ENCODE data around the gene ADCY3.

ADCY3 gene

GRCh38 chr2:24816404-24816803 lies 103.6 kb downstream of the ADCY3 start (continued):
- TF ChIP-seq PATZ1 (CRISPR knock-in tag; IDR thresholded peaks at IDR 0.05; ENCODE audit: borderline replicate concordance) (no peak), CSDC2 (CRISPR knock-in tag; IDR thresholded peaks at IDR 0.05) (no peak), RARB (CRISPR knock-in tag; IDR thresholded peaks at IDR 0.05) (no peak), ISL1 (CRISPR knock-in tag; IDR thresholded peaks at IDR 0.05) (no peak), ZFP30 (CRISPR knock-in tag; IDR thresholded peaks at IDR 0.05) (no peak), SNAI2 (CRISPR knock-in tag; IDR thresholded peaks at IDR 0.05) (no peak), PPARA (CRISPR knock-in tag; IDR thresholded peaks at IDR 0.05; ENCODE audit: borderline replicate concordance) (no peak), CSRNP3 (CRISPR knock-in tag; IDR thresholded peaks at IDR 0.05) (no peak), ZC3H10 (CRISPR knock-in tag; IDR thresholded peaks at IDR 0.05) (no peak), GLIS3 (CRISPR knock-in tag; IDR thresholded peaks at IDR 0.05) (no peak), ESRRG (CRISPR knock-in tag; IDR thresholded peaks at IDR 0.05) (no peak), BACH2 (CRISPR knock-in tag; IDR thresholded peaks at IDR 0.05; ENCODE audit: borderline replicate concordance) (no peak), CREB5 (CRISPR knock-in tag; IDR thresholded peaks at IDR 0.05; ENCODE audit: low read depth) (no peak), TCF4 (CRISPR knock-in tag; IDR thresholded peaks at IDR 0.05; ENCODE audit: borderline replicate concordance) (no peak)

GRCh38 chr2:24815171-24815570 lies 104.9 kb downstream of the ADCY3 start:
- no peak for ATAC-seq
- TF ChIP-seq BACH2 (CRISPR knock-in tag; IDR thresholded peaks at IDR 0.05; ENCODE audit: borderline replicate concordance): no peak
- no peak for TF ChIP-seq ZNF565 (CRISPR knock-in tag; conservative IDR thresholded peaks at IDR 0.05; ENCODE audit: low read depth)
- TF ChIP-seq ZNF70 (CRISPR knock-in tag; IDR thresholded peaks at IDR 0.05): no peak
- no peak for TF ChIP-seq ZC3H10 (CRISPR knock-in tag; IDR thresholded peaks at IDR 0.05)
- TF ChIP-seq POU6F1 (CRISPR knock-in tag; IDR thresholded peaks at IDR 0.05; ENCODE audit: borderline replicate concordance, low read depth): no peak
- no peak for TF ChIP-seq OSR1 (CRISPR knock-in tag; IDR thresholded peaks at IDR 0.05)
- no peak for TF ChIP-seq TOX (CRISPR knock-in tag; IDR thresholded peaks at IDR 0.05; ENCODE audit: borderline replicate concordance)
- no peak for TF ChIP-seq CREB5 (CRISPR knock-in tag; IDR thresholded peaks at IDR 0.05; ENCODE audit: low read depth)
- TF ChIP-seq CSDC2 (CRISPR knock-in tag; IDR thresholded peaks at IDR 0.05): no peak
- no peak for TF ChIP-seq ZFP30 (CRISPR knock-in tag; IDR thresholded peaks at IDR 0.05)
- TF ChIP-seq ZFP3 (CRISPR knock-in tag; IDR thresholded peaks at IDR 0.05): no peak
- TF ChIP-seq GLIS3 (CRISPR knock-in tag; IDR thresholded peaks at IDR 0.05): no peak
- TF ChIP-seq PATZ1 (CRISPR knock-in tag; IDR thresholded peaks at IDR 0.05; ENCODE audit: borderline replicate concordance): no peak
- no peak for TF ChIP-seq SNAI2 (CRISPR knock-in tag; IDR thresholded peaks at IDR 0.05)
- no peak for TF ChIP-seq TCF4 (CRISPR knock-in tag; IDR thresholded peaks at IDR 0.05; ENCODE audit: borderline replicate concordance)

- no peak for ATAC-seq
- TF ChIP-seq OSR1 (CRISPR knock-in tag; IDR thresholded peaks at IDR 0.05) (no peak), ZNF70 (CRISPR knock-in tag; IDR thresholded peaks at IDR 0.05) (no peak), ZFP3 (CRISPR knock-in tag; IDR thresholded peaks at IDR 0.05) (no peak), BACH2 (CRISPR knock-in tag; IDR thresholded peaks at IDR 0.05; ENCODE audit: borderline replicate concordance) (no peak), SNAI2 (CRISPR knock-in tag; IDR thresholded peaks at IDR 0.05) (no peak), CSRNP3 (CRISPR knock-in tag; IDR thresholded peaks at IDR 0.05) (no peak), TCF4 (CRISPR knock-in tag; IDR thresholded peaks at IDR 0.05; ENCODE audit: borderline replicate concordance) (no peak), TOX (CRISPR knock-in tag; IDR thresholded peaks at IDR 0.05; ENCODE audit: borderline replicate concordance) (no peak), PATZ1 (CRISPR knock-in tag; IDR thresholded peaks at IDR 0.05; ENCODE audit: borderline replicate concordance) (no peak), ZFP30 (CRISPR knock-in tag; IDR thresholded peaks at IDR 0.05) (no peak), RARB (CRISPR knock-in tag; IDR thresholded peaks at IDR 0.05) (no peak)
Observed at GRCh38 chr2:24814516-24814915, 105.5 kb downstream of the ADCY3 start.

All from SK-N-SH treated with all-trans-retinoic acid at 6 μM for 48 hours (cell line).